Thoracic aorta (tissue), 2 donors: ENCODE measurements around the gene DDR2. TPM values are rescaled to one million over a fixed set of nuclear protein-coding genes. Genes with fewer than 3 reads are reported as not detected.
A peak's percentile ranks its signal among the peaks of the same experiment; 100 is the strongest.

Source experiments
- ATAC-seq: fragments of 150-250 bp; one replicate; pipeline ENCODE4 v1.8.0; 2017; ENCODE audit warnings: low read depth; ENCODE audit not compliant: insufficient number of reproducible peaks, low FRiP score
- DNase-seq: peaks from one replicate; pipeline ENCODE4 v3.0.0-alpha.2; 2020; ENCODE audit warnings: low spot score
- H3K27ac ChIP-seq, 2 donors: fragments of 200-600 bp; sonication (generic); 1 replicate in 1 of 2; 2 replicates in 1 of 2; pipeline ENCODE4 v1.5.1; 2016; ENCODE audit warnings: mild to moderate bottlenecking in 2 of 2, moderate library complexity in 2 of 2
- H3K27me3 ChIP-seq: fragments of 200-600 bp; sonication (generic); replicated peaks from 2 replicates; pipeline ENCODE4 v1.6.0; 2016; ENCODE audit warnings: mild to moderate bottlenecking; ENCODE audit not compliant: insufficient read depth
- H3K36me3 ChIP-seq: fragments of 200-600 bp; sonication (generic); one replicate; pipeline ENCODE4 v1.5.1; 2016
- H3K4me1 ChIP-seq, 2 donors: fragments of 200-600 bp; sonication (generic); 1 replicate in 1 of 2; 2 replicates in 1 of 2; pipeline versions ENCODE4 v1.5.1 to v1.6.0; 2016; ENCODE audit warnings: low read depth in 2 of 2, mild to moderate bottlenecking in 1 of 2; ENCODE audit not compliant: control insufficient read depth in 1 of 2
- H3K4me3 ChIP-seq: fragments of 200-600 bp; sonication (generic); 2 replicates; pipeline ENCODE4 v1.5.1; 2016; ENCODE audit warnings: mild to moderate bottlenecking
- H3K9me3 ChIP-seq: fragments of 200-600 bp; sonication (generic); 2 replicates; pipeline ENCODE4 v1.5.1; 2016
- total RNA-seq, 2 donors: library from RNA; depleted of rRNA; stranded (reverse); fragments of >200 nt; gene quantifications; one replicate each; pipeline versions ENCODE4 v1.1.0 to v1.2.3, GENCODE V29; 2016
- TF ChIP-seq, protein P1 (sequence below): fragments of 200-600 bp; sonication (generic); IDR thresholded peaks from one replicate; pipeline ENCODE4 v1.5.1; 2019; ENCODE audit warnings: antibody characterized with exemption

Gene DDR2
- total RNA-seq, 2 donors from 2014 or later, result 133 to 144 TPM

DNA sequence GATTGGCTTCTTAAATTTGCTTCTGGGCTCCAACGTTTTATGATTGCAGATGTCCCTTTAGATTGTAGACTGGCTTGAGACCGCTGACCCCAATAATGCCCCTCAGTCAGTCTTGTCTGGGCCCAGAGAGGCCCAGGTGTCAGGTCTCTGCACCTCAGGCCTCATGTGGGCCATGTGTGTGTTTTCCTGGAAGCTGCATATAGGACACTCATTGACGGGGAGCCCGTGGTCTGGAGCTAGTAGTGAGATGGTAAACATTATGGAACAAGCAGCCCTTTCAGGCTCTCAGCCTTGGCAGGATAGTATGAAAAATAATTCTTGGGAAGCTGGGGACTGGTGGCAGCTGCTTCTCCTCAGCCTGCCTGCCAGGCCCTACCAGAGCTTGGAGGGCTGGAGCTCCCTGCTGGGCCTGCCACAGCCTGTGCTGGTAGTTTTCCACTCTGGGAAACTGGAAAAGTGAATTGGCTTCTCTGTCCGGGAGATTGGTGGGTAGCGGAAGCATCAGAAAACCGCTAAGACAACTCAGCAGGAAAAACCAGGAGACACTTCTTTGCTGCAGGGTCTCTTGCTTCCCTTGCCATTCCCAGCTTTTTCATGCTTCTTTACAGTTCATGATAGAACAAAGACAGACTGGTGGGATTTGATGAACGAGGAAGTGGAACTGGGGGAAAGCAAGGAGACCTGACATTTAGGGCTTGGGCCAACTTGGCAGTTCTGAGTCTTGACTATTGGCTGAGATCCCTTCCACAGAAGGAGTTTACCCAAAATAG is 100.5 kb downstream of the DDR2 start:
- ATAC-seq (peak; percentile 64), DNase-seq (no peak)
- H3K36me3 ChIP-seq, result no peaks in the 10 kb centered on the region
- H3K4me3 ChIP-seq, result peak overlapping the region; percentile 37
- H3K4me1 ChIP-seq, result peaks cover 24 to 53% of the 10 kb centered on the region in 2 donors
- no peaks in the 10 kb centered on the region for H3K27me3 ChIP-seq
- TF ChIP-seq, protein P1, sequence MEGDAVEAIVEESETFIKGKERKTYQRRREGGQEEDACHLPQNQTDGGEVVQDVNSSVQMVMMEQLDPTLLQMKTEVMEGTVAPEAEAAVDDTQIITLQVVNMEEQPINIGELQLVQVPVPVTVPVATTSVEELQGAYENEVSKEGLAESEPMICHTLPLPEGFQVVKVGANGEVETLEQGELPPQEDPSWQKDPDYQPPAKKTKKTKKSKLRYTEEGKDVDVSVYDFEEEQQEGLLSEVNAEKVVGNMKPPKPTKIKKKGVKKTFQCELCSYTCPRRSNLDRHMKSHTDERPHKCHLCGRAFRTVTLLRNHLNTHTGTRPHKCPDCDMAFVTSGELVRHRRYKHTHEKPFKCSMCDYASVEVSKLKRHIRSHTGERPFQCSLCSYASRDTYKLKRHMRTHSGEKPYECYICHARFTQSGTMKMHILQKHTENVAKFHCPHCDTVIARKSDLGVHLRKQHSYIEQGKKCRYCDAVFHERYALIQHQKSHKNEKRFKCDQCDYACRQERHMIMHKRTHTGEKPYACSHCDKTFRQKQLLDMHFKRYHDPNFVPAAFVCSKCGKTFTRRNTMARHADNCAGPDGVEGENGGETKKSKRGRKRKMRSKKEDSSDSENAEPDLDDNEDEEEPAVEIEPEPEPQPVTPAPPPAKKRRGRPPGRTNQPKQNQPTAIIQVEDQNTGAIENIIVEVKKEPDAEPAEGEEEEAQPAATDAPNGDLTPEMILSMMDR, result no peak
- H3K9me3 ChIP-seq, result no peaks in the 10 kb centered on the region
- peak overlapping the region; percentile 83 to 85 for H3K27ac ChIP-seq

DNA sequence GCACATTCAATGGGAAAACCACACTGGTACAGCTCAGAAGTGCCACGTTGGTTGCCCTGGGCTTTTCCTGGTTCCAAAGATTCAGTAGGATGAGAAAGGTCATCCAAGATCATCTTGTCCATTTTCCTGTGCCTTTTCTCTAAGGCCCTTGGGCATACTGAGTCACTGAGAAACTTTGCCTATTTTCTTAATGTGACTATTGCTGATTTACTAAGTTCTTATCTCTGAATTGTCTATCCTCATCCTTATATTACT is 101.0 kb downstream of the DDR2 start:
- ATAC-seq, result no peak
- Histone ChIP-seq H3K4me1 (peaks cover 24 to 53% of the 10 kb centered on the region in 2 donors), H3K36me3 (no peaks in the 10 kb centered on the region), H3K4me3 (peak overlapping the region; percentile 37), H3K27ac (peak overlapping the region; percentile 83 to 85), H3K27me3 (no peaks in the 10 kb centered on the region), H3K9me3 (no peaks in the 10 kb centered on the region)
- TF ChIP-seq, protein P1, result no peak
- no peak for DNase-seq

DNA sequence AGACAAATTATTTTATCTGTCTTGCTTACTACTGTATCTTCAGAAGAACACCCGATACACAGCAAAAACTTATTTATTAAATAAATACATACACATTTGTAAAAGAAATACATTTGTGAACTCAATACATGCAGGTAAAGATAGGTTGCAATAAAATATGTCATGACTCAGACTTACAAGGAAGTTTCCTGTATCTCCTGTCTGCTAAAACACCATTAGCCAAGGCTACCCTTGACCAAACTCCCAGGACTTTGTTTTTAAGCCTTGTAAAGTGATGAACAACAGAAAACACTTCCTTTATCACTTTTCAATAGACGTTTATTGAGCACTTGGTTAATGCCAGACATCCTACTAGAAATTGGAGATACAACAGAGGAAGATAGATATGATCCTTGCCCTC is 101.8 kb downstream of the DDR2 start:
- H3K27me3 ChIP-seq, result no peaks in the 10 kb centered on the region
- no peak overlapping the region for H3K4me3 ChIP-seq
- ATAC-seq (no peak), DNase-seq (no peak)
- H3K9me3 ChIP-seq, result no peaks in the 10 kb centered on the region
- H3K27ac ChIP-seq, result peak overlapping the region; percentile 83 to 85
- no peaks in the 10 kb centered on the region for H3K36me3 ChIP-seq
- peaks cover 24 to 53% of the 10 kb centered on the region in 2 donors for H3K4me1 ChIP-seq
- TF ChIP-seq, protein P1, result no peak

DNA sequence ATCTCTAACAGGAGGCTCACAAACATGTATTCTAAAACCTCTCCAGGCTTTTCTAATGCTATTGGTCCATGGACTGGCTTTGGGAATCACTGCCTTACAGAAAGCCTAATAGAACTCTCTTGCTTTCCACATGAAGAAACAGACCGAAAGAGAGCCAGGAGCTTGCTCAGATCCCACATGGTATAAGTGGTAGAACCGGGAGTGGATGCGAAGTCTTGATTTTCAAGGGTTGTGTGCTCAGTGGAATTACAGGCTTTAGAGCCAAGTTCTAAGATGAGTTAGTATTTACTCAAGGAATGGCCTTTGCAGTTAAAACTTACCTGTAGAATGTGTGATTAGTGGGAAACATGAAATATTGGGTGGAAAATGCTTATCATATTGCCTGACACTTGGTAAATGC is 103.9 kb downstream of the DDR2 start:
- ATAC-seq (no peak), DNase-seq (no peak)
- TF ChIP-seq, protein P1, result no peak
- no peak overlapping the region for H3K4me3 ChIP-seq
- peak overlapping the region in 1 of 2 donors; percentile 15 for H3K27ac ChIP-seq
- no peaks in the 10 kb centered on the region for H3K27me3 ChIP-seq
- no peaks in the 10 kb centered on the region for H3K36me3 ChIP-seq
- peaks cover 24 to 49% of the 10 kb centered on the region in 2 donors for H3K4me1 ChIP-seq
- H3K9me3 ChIP-seq, result no peaks in the 10 kb centered on the region

GRCh38 chr1:162736633-162737067 is 104.4 kb downstream of the DDR2 start:
- DNase-seq (no peak), ATAC-seq (no peak)
- no peaks in the 10 kb centered on the region for H3K36me3 ChIP-seq
- H3K9me3 ChIP-seq, result no peaks in the 10 kb centered on the region
- H3K27ac ChIP-seq, result no peak overlapping the region
- peaks cover 24 to 46% of the 10 kb centered on the region in 2 donors for H3K4me1 ChIP-seq
- no peak overlapping the region for H3K4me3 ChIP-seq
- TF ChIP-seq, protein P1, result no peak
- H3K27me3 ChIP-seq, result no peaks in the 10 kb centered on the region
